T-cell (primary cell): ENCODE results near the gene GZMA. TPM values are rescaled to one million over a fixed set of nuclear protein-coding genes. Genes with fewer than 3 reads are reported as not detected.

Experiments used
- ATAC-seq, 4 experiments: fragments of 200-7000 bp in 3 of 4; fragments of 150-1000 bp in 1 of 4; cut with Tn5 transposase; replicated peaks in 1 of 4; 1 replicate in 3 of 4; 2 replicates in 1 of 4; pipeline ENCODE4 v1.10.0; 2021; ENCODE audit warnings: moderate library complexity in 3 of 4, mild to moderate bottlenecking in 2 of 4, moderate number of reproducible peaks in 1 of 4
- CTCF ChIA-PET, 2 donors: fragments of 300-600 bp; sonication (Branson Sonifier 250); formaldehyde crosslinking; loops; one replicate each; lab custom pipeline; 2022; ENCODE audit warnings: antibody characterized with exemption in 2 of 2; lab: Charles Lee
- POLR2A ChIA-PET, 2 donors: fragments of 300-600 bp; sonication (Branson Sonifier 250); formaldehyde crosslinking; loops; one replicate each; lab custom pipeline; 2022; ENCODE audit warnings: antibody characterized with exemption in 2 of 2; lab: Charles Lee
- DNase-seq, 35 experiments: peaks; one replicate each; pipeline versions ENCODE4 v3.0.0 to v3.0.0-alpha.2; 2013 to 2023
- H3K27ac ChIP-seq: one replicate; pipeline ENCODE4 v1.5.1; 2013; ENCODE audit warnings: low read length
- H3K27me3 ChIP-seq, 2 experiments: replicated peaks in 1 of 2; 1 replicate in 1 of 2; 2 replicates in 1 of 2; pipeline versions ENCODE4 v1.6.1 to v1.7.0; 2013; ENCODE audit warnings: low read length in 1 of 2, mixed read lengths in 1 of 2; ENCODE audit not compliant: control insufficient read depth in 2 of 2, insufficient read depth in 2 of 2; ENCODE audit errors: extremely low read depth in 1 of 2
- H3K36me3 ChIP-seq, 2 donors: 1 replicate in 1 of 2; 2 replicates in 1 of 2; pipeline versions ENCODE4 v1.6.1 to v1.7.0; 2013; ENCODE audit warnings: low read length in 1 of 2; ENCODE audit not compliant: control insufficient read depth in 2 of 2, insufficient read depth in 1 of 2; ENCODE audit errors: extremely low read depth in 1 of 2
- H3K4me1 ChIP-seq, 2 experiments: 1 replicate in 1 of 2; 2 replicates in 1 of 2; pipeline versions ENCODE4 v1.6.1 to v1.7.0; 2013; ENCODE audit warnings: low read length in 2 of 2, mixed read lengths in 1 of 2; ENCODE audit not compliant: insufficient read depth in 2 of 2, control insufficient read depth in 1 of 2; ENCODE audit errors: extremely low read depth in 1 of 2
- H3K4me3 ChIP-seq, 2 donors: 1 replicate in 1 of 2; 2 replicates in 1 of 2; pipeline versions ENCODE4 v1.5.1 to v1.7.0; 2013; ENCODE audit warnings: mild to moderate bottlenecking in 2 of 2, low read length in 1 of 2, moderate library complexity in 1 of 2; ENCODE audit not compliant: control insufficient read depth in 1 of 2; ENCODE audit errors: extremely low read depth in 1 of 2
- H3K9me3 ChIP-seq: 2 replicates; pipeline ENCODE4 v1.7.0; 2013
- H3K27ac Mint-ChIP-seq, 2 donors: one replicate each; pipeline ENCODE4 v1.8.0; 2020 to 2021; ENCODE audit warnings: mild to moderate bottlenecking in 2 of 2, mixed read lengths in 2 of 2
- H3K27me3 Mint-ChIP-seq, 2 donors: one replicate each; pipeline ENCODE4 v1.8.0; 2021 to 2022; ENCODE audit warnings: mixed read lengths in 2 of 2
- H3K36me3 Mint-ChIP-seq: one replicate; pipeline ENCODE4 v1.8.0; 2021; ENCODE audit warnings: mixed read lengths
- H3K4me1 Mint-ChIP-seq, 3 donors: one replicate each; pipeline ENCODE4 v1.8.0; 2020 to 2022; ENCODE audit warnings: mixed read lengths in 3 of 3, mild to moderate bottlenecking in 1 of 3
- H3K4me3 Mint-ChIP-seq, 3 donors: one replicate each; pipeline ENCODE4 v1.8.0; 2020 to 2022; ENCODE audit warnings: mild to moderate bottlenecking in 3 of 3, mixed read lengths in 3 of 3, moderate library complexity in 3 of 3
- H3K9me3 Mint-ChIP-seq, 3 donors: one replicate each; pipeline ENCODE4 v1.8.0; 2020 to 2022; ENCODE audit warnings: mixed read lengths in 3 of 3
- WGBS: methylation state at CpG from one replicate; pipeline ENCODE4 v1.1.5; 2013; ENCODE audit warnings: missing lambda C conversion rate; ENCODE audit not compliant: insufficient coverage; 5-methylcytosine and 5-hydroxymethylcytosine counted together
- total RNA-seq, 35 experiments: library from RNA in 6 of 35; stranded (reverse) in 6 of 35; fragments of 120-200 nt in 1 of 35; gene quantifications; one replicate each; pipeline versions ENCODE4 v1.2.1 to v1.2.4 and lab custom pipeline; 2013 to 2026

GZMA gene
- total RNA-seq (10 to 100 TPM in 4 of 5 donors, 1 to 10 TPM in 1; 9.9 to 86.0 (median 37.2) TPM), total RNA-seq (lab: John Stamatoyannopoulos, UW) (1.8 to 68.8 (median 15.5) reads per million in 29 experiments)
- 312 TPM for total RNA-seq (2013)

DNA sequence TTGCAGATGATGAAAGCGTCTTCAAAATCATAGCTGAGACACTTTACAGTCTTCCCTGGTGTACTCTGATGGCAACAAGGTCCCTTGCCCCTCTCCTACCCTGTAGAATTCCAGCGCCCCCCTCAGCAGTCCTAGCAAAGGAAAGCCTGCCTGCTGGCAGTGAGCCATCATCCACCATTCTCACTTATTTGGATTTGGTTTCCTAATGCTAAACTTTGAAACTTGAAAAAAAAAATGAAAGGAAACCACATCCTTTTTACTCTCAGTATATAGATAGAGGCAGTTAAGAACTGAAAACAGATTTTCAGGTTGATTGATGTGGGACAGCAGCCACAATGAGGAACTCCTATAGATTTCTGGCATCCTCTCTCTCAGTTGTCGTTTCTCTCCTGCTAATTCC lies at the start of gene GZMA:
Gene GZMA (plus strand): TSS at position 299 of the 400 bp plus-strand sequence. CDS start 37 bp downstream, at position 336.
- CTCF ChIA-PET, result interaction anchor here (1.3 to 1.5 kb wide), 3 partner anchors 40 to 196 kb away, joined by 3 to 4 read pairs (median 3); no protein-coding TSS in a partner anchor
- Mint-ChIP-seq H3K4me3 (peak within 1 kb of the TSS; percentile 76 to 93 (median 84)), H3K27ac (peak within 1 kb of the TSS; percentile 86 to 95), H3K9me3 (peaks cover 14 to 22% (median 20%) of the 10 kb centered on the region in 3 donors), H3K27me3 (no peaks in the 10 kb centered on the region), H3K4me1 (peaks cover 75 to 90% (median 87%) of the 10 kb centered on the region in 3 donors), H3K36me3 (peaks cover 31% of the 10 kb centered on the region)
- peak within 1 kb of the TSS; percentile 70 for H3K27ac ChIP-seq
- H3K9me3 ChIP-seq, result no peaks in the 10 kb centered on the region
- WGBS, result 20% methylated on average over 1 of the region's 3 CpGs
- H3K27me3 ChIP-seq, result no peaks in the 10 kb centered on the region
- H3K4me3 ChIP-seq, result peak within 1 kb of the TSS; percentile 43 to 56
- peak in 32 of 35 experiments; percentile 13 to 74 (median 35) for DNase-seq
- H3K4me1 ChIP-seq, result peaks cover 43 to 44% of the 10 kb centered on the region in 2 experiments
- POLR2A ChIA-PET, result interaction anchor here (0.5 to 0.6 kb wide), 2 partner anchors 10 to 792 kb away, joined by 4 to 5 read pairs; partner anchors contain the start of gene ARL15 (in 1 of the 2)
- peak; percentile 73 to 89 (median 76) for ATAC-seq
- H3K36me3 ChIP-seq, result peaks cover 0 to 5% of the 10 kb centered on the region in 2 donors

DNA sequence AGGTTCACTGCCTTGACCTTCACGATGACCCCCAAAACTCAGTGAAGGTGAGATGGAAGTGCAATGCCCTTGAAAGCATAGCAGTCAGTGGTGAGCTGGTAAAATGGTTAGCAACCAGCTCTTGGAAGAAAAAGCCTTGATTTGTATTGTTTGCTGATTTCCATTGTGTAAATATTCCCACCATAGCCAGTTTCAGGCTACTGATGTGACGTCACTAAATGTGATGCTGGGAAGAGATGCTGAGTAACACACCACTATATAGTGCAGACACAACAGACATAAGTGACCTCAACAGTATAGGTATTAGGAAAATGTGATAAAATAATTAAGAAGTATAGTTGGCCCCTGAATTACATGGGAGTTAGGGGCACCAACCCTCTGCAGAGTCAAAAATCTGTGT lies 47.3 kb upstream of the GZMA start:
- Mint-ChIP-seq H3K27me3 (no peaks in the 10 kb centered on the region), H3K4me3 (no peak overlapping the region), H3K36me3 (peaks cover 6% of the 10 kb centered on the region), H3K27ac (no peak overlapping the region), H3K4me1 (peaks cover 0 to 13% (median 3%) of the 10 kb centered on the region in 3 donors), H3K9me3 (peaks cover 5 to 19% (median 15%) of the 10 kb centered on the region in 3 donors)
- Histone ChIP-seq H3K27me3 (no peaks in the 10 kb centered on the region), H3K4me1 (no peaks in the 10 kb centered on the region), H3K36me3 (no peaks in the 10 kb centered on the region), H3K9me3 (peaks cover 4% of the 10 kb centered on the region), H3K4me3 (no peak overlapping the region), H3K27ac (no peak overlapping the region)
- CTCF ChIA-PET, result no interaction called here
- WGBS, result 100% methylated on average over 1 of the region's 2 CpGs
- DNase-seq, result no peak
- POLR2A ChIA-PET, result no interaction called here
- no peak for ATAC-seq

DNA sequence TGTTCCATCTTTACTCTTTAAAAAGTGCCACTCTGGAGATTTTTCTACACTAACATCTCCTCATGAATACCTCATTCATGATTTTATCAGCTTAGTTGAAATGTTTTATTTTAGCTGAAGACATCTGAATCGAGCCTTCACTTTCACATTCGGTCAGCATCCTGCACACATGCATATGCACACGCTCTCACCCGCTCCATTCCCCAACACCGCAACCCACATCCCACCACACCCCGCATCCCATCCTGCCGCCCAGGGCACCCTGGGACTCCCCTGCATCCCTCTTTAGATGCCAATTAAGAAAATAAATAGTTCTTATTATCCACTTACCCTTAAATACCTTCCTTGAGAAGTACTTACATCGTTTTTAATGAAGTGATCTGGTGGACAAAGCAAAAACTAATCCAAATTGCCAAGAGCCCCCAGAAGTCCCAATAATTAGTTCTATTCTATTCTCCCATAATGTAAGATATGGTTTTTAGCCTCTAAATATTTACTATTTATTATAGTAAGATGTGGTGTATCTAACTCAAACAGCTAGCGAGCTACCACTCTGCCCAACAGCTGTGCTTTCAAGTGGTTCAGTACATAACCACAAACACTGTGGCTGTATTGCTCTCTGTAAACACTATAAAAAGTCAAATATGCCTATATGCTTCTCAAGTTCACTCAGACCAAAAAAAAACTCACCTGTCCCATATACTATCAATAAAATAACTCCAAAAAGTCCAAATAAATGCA lies 40.2 kb upstream of the GZMA start:
- H3K27ac Mint-ChIP-seq, result peak overlapping the region; percentile 79 to 91
- Histone ChIP-seq H3K4me1 (peaks cover 24 to 26% of the 10 kb centered on the region in 2 experiments), H3K4me3 (peak overlapping the region; percentile 40 to 47), H3K9me3 (no peaks in the 10 kb centered on the region), H3K27me3 (no peaks in the 10 kb centered on the region), H3K27ac (peak overlapping the region; percentile 67), H3K36me3 (no peaks in the 10 kb centered on the region)
- ChIA-PET CTCF (interaction anchor here (0.5 to 1.4 kb wide), 7 partner anchors 25 to 1378 kb away, joined by 3 to 11 read pairs (median 4); partner anchors contain the start of gene GZMA (in 1 of the 2)), POLR2A (interaction anchor here (0.6 to 1.3 kb wide), 6 partner anchors 10 to 551 kb away, joined by 3 to 8 read pairs (median 4); no protein-coding TSS in a partner anchor)
- H3K36me3 Mint-ChIP-seq, result no peaks in the 10 kb centered on the region
- H3K27me3 Mint-ChIP-seq, result no peaks in the 10 kb centered on the region
- ATAC-seq (peak; percentile 79 to 88 (median 85)), DNase-seq (peak in 34 of 35 experiments; percentile 5 to 64 (median 34))
- H3K9me3 Mint-ChIP-seq, result peaks cover 0 to 4% (median 0%) of the 10 kb centered on the region in 3 donors
- 10% methylated on average over 2 of the region's 9 CpGs for WGBS
- H3K4me3 Mint-ChIP-seq, result peak overlapping the region; percentile 72 to 76 (median 75)
- H3K4me1 Mint-ChIP-seq, result peaks cover 57 to 61% (median 57%) of the 10 kb centered on the region in 3 donors

DNA sequence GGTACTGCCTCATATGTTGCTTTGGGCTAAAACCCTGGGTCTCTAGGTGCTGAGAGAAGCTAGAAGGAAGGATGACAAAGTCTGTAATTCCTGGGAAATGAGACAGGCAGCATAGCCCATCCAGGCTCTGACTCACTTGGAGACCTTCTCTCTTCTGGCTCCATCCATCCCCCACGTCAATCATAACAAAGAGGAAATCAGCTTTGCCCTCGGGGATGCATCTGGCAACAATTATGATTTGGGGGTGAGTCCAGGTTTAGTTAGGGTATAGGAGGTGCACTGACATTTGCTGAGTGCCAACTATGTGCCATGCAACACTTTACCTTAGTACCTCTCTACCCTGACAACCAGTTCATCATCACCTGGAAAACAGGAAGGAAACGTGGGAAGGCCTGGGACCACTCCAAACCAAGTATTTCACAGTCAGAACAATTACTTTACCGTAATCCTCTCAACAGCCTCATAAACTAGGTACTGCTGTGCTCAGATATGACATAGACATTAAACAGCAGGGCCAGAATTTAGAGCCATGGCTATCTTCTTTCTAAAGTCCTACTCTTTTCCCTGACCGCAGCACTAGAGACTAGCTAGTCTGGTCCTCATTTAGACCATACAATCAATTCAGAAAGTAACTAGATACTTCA lies 39.1 kb upstream of the GZMA start:
- Histone ChIP-seq H3K27me3 (no peaks in the 10 kb centered on the region), H3K9me3 (no peaks in the 10 kb centered on the region), H3K4me3 (no peak overlapping the region), H3K36me3 (no peaks in the 10 kb centered on the region), H3K27ac (no peak overlapping the region), H3K4me1 (peaks cover 24 to 26% of the 10 kb centered on the region in 2 experiments)
- H3K4me1 Mint-ChIP-seq, result peaks cover 59 to 64% (median 61%) of the 10 kb centered on the region in 3 donors
- DNase-seq, result no peak
- WGBS, result 33% methylated on average over 2 of the region's 5 CpGs
- H3K4me3 Mint-ChIP-seq, result peak overlapping the region in 2 of 3 donors; percentile 72 to 76
- ChIA-PET POLR2A (no interaction called here), CTCF (no interaction called here)
- H3K27me3 Mint-ChIP-seq, result no peaks in the 10 kb centered on the region
- ATAC-seq, result no peak
- H3K36me3 Mint-ChIP-seq, result no peaks in the 10 kb centered on the region
- H3K27ac Mint-ChIP-seq, result peak overlapping the region; percentile 16 to 84
- H3K9me3 Mint-ChIP-seq, result peaks cover 0 to 4% (median 0%) of the 10 kb centered on the region in 3 donors

DNA sequence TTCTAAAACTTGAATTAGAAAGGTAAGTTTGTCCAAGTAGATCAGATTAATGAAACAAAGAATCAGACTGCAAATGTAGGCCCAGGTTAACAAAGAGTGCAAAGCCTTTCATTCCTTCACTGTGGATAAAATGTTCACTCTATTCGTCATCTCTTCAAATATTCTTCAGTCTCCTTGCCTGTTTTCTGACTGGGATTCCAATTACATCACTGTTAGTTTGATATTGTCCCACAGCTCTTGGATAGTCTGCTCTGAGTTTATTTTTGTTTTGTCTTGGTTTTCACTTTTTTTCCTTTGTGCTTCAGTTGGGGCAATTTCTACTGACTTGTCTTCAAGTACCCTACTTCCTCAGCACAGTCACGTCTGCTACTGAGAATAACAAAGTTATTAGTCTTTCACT lies 38.5 kb upstream of the GZMA start:
- Mint-ChIP-seq H3K9me3 (peaks cover 0 to 4% (median 0%) of the 10 kb centered on the region in 3 donors), H3K4me1 (peaks cover 59 to 62% (median 61%) of the 10 kb centered on the region in 3 donors), H3K27ac (peak overlapping the region; percentile 51 to 84), H3K4me3 (no peak overlapping the region), H3K27me3 (no peaks in the 10 kb centered on the region), H3K36me3 (no peaks in the 10 kb centered on the region)
- ChIA-PET POLR2A (no interaction called here), CTCF (no interaction called here)
- H3K9me3 ChIP-seq, result no peaks in the 10 kb centered on the region
- no peak overlapping the region for H3K4me3 ChIP-seq
- ATAC-seq (no peak), DNase-seq (no peak)
- peaks cover 24 to 26% of the 10 kb centered on the region in 2 experiments for H3K4me1 ChIP-seq
- no peaks in the 10 kb centered on the region for H3K27me3 ChIP-seq
- WGBS, result no CpG with 5 or more reads among the region's 2 CpGs
- H3K36me3 ChIP-seq, result no peaks in the 10 kb centered on the region
- H3K27ac ChIP-seq, result no peak overlapping the region

DNA sequence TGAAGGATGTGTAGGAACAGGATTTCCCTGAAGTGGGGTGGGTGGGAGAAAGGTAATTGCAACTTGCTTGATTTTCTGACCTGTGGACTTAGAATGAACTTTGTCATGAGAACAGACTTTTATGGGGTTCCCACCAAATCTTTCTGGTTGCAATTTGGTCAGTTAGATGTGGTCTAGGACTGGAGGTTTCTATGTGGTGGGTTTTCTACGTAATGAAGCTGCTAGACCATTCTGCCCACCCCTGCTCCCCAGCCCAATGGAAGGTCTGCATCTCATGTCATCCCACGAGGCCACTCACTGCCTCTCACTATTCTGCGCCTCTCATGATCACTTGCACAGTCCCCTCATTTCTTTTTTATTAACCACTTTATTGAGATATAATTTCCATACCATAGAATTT lies 37.9 kb upstream of the GZMA start:
- Histone ChIP-seq H3K4me1 (peaks cover 24 to 26% of the 10 kb centered on the region in 2 experiments), H3K36me3 (no peaks in the 10 kb centered on the region), H3K27me3 (no peaks in the 10 kb centered on the region), H3K4me3 (no peak overlapping the region), H3K27ac (no peak overlapping the region), H3K9me3 (no peaks in the 10 kb centered on the region)
- H3K4me1 Mint-ChIP-seq, result peaks cover 59 to 62% (median 61%) of the 10 kb centered on the region in 3 donors
- H3K9me3 Mint-ChIP-seq, result peaks cover 0 to 4% (median 0%) of the 10 kb centered on the region in 3 donors
- WGBS, result 80% methylated on average over 1 of the region's 3 CpGs
- ATAC-seq (no peak), DNase-seq (no peak)
- no peak overlapping the region for H3K4me3 Mint-ChIP-seq
- no peaks in the 10 kb centered on the region for H3K36me3 Mint-ChIP-seq
- ChIA-PET POLR2A (no interaction called here), CTCF (no interaction called here)
- H3K27ac Mint-ChIP-seq, result peak overlapping the region in 1 of 2 donors; percentile 84
- H3K27me3 Mint-ChIP-seq, result no peaks in the 10 kb centered on the region
